Fibroblast of the aortic adventitia (primary cell): Measurements from ENCODE around the gene WDR45. TPM values are rescaled to one million over a fixed set of nuclear protein-coding genes. Genes with fewer than 3 reads are reported as not detected.

Source experiments
- DNase-seq: peaks from one replicate; pipeline ENCODE4 v3.0.0-alpha.2; 2010; ENCODE audit warnings: low read depth
- H3K4me3 ChIP-seq: 2 replicates; pipeline ENCODE4 v1.5.1; 2011; ENCODE audit warnings: low read depth, mild to moderate bottlenecking, control low read depth, low read length, moderate library complexity
- CTCF ChIP-seq: IDR thresholded peaks from 2 replicates; pipeline ENCODE4 v1.5.1; 2011; ENCODE audit warnings: mild to moderate bottlenecking, low read length, control low read depth, inconsistent platforms; ENCODE audit not compliant: insufficient read depth
- total RNA-seq: library from RNA; depleted of rRNA; stranded (reverse); fragments of >200 nt; gene quantifications from 2 replicates; pipeline ENCODE4 v1.2.3, GENCODE V29; 2012; ENCODE audit warnings: low replicate concordance

The WDR45 gene
- total RNA-seq, 1 donor: 73.9 TPM

- no peak overlapping the region for H3K4me3 ChIP-seq
- no peak for DNase-seq
- TF ChIP-seq CTCF: no peak
These were observed 36.4 kb upstream of the WDR45 start for GRCh38 chrX:49116076-49116475.

GRCh38 chrX:49111791-49112190 lies 32.1 kb upstream of the WDR45 start:
- DNase-seq: no peak
- TF ChIP-seq CTCF: no peak
- no peak overlapping the region for H3K4me3 ChIP-seq

GRCh38 chrX:49110417-49110816 lies 30.7 kb upstream of the WDR45 start:
- H3K4me3 ChIP-seq: no peak overlapping the region
- TF ChIP-seq CTCF: no peak
- no peak for DNase-seq

GRCh38 chrX:49108641-49109040 lies 29.0 kb upstream of the WDR45 start:
- no peak overlapping the region for H3K4me3 ChIP-seq
- DNase-seq: no peak
- no peak for TF ChIP-seq CTCF

- peak; percentile 56 for DNase-seq
- no peak overlapping the region for H3K4me3 ChIP-seq
- TF ChIP-seq CTCF: peak; percentile 56
These were observed 27.2 kb upstream of the WDR45 start for GRCh38 chrX:49106930-49107329.

GRCh38 chrX:49106296-49106695 lies 26.6 kb upstream of the WDR45 start:
- DNase-seq: no peak
- no peak for TF ChIP-seq CTCF
- no peak overlapping the region for H3K4me3 ChIP-seq

- no peak for TF ChIP-seq CTCF
- H3K4me3 ChIP-seq: no peak overlapping the region
- no peak for DNase-seq
These were observed 23.9 kb upstream of the WDR45 start for GRCh38 chrX:49103637-49104036.
